GM15510 (cell line): ENCODE data around the gene ACSM6.

Source experiments
- POLR2A ChIP-seq: IDR thresholded peaks from 3 replicates; pipeline ENCODE4 v1.6.1; 2011; ENCODE audit warnings: borderline replicate concordance; ENCODE audit not compliant: insufficient read length; ENCODE audit errors: extremely low read depth

ACSM6 gene, protein sequence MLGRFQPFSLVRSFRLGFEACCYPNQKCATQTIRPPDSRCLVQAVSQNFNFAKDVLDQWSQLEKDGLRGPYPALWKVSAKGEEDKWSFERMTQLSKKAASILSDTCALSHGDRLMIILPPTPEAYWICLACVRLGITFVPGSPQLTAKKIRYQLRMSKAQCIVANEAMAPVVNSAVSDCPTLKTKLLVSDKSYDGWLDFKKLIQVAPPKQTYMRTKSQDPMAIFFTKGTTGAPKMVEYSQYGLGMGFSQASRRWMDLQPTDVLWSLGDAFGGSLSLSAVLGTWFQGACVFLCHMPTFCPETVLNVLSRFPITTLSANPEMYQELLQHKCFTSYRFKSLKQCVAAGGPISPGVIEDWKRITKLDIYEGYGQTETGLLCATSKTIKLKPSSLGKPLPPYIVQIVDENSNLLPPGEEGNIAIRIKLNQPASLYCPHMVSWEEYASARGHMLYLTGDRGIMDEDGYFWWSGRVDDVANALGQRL

DNA sequence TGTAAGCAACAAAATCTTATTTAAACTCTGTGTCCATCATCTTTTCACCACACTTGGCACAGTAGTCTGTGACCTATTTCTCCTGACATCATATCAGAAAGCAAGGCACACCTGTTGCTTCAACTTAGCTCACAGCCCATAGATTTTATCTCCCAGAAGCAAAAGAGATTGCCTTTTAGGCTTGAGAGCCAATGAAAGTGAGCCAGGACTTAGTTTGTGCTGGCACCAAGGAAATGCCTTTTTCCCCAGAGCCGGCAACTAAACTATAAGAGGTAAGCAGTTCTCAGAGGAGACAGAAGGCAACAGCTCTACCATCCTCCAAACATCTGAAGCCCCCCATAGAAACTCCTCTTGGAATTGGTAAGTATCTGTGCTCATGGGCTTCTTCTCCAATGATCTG, at the start of gene ACSM6:
Gene ACSM6, plus strand, starts transcription at position 295 of the 400 bp plus-strand sequence. CDS start 248 bp downstream, outside the sequence.
- TF ChIP-seq POLR2A = no peak

DNA sequence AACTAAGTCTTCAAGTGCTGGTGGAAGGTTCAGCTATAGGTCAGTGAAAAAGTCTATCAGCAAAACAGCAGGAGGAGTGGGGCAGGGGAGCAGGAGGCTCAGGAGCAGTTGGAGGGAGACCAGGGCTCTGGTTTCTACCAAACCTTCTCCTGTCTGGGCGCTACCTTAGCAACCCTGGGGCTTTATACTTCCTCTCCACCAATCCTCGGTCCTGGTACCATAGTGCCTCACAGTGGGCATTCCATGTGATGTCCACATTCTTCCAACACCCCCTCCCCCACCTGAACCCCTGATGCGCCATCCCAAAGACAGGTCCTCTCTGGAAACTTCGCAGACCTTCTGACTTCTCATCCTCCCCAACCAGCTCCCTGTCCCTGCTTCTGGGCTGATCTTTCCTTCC, 25.3 kb upstream of the ACSM6 start:
- TF ChIP-seq POLR2A = no peak

DNA sequence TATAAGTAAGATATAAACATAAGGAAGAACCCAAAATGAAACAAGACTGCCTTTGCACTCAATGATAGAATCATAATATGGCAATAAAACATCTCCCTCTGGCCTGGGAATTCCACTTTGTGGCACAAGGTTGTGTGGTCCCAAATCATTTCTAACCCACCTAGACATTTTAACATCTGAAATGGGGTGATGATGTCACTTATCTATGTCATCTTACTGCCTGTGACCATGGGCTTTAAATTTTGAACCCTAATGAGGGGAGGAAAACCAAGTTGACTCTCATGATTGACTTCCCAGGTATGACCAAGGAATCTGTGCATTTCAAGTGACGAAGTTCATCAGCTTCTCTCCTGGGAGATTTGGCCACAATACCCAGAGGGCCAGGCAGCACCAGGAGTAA, 24.5 kb upstream of the ACSM6 start:
- no peak for TF ChIP-seq POLR2A

- no peak for TF ChIP-seq POLR2A
These were observed 23.2 kb upstream of the ACSM6 start for GRCh38 chr10:95170790-95171189.

- no peak for TF ChIP-seq POLR2A
These were observed 22.7 kb upstream of the ACSM6 start for GRCh38 chr10:95171336-95171735.

- TF ChIP-seq POLR2A = no peak
These were observed 21.2 kb upstream of the ACSM6 start for GRCh38 chr10:95172851-95173250.

DNA sequence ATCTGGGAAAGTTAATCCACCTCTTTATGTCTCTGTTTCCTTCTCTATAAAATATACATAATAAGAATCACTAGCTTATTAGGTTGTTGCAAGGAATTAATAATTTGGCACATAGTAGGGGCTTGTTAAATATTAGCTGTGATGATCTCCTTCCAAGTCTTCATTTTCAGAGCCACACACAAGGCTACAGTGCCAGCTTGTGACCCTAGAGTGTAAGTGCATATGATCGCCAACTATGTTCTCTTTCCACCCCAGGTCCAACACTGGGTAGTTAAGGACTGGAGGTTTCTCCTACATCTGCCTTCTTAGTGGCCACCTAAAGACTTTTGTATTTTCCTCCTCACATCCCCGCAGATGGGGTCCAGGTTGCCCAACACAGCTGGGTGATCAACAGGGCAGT, 17.9 kb upstream of the ACSM6 start:
- TF ChIP-seq POLR2A = no peak

DNA sequence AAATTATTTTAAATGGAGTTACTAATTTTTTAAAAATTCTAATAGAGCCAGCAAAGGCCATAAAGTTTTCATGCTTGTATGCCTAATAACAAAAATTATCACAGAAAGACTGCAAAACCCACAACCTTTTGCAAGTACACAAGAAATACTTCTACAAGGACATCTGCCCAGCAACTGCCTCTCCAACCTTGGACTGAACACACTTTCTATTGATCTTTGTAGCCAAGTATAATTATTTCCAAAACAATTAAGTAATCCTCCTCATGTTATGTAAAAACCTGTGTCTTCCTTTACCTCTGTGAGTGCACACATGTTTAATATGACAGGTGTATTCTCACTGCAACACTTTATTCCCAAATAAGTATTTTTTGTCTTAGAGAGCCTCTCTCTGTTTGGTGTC, 16.6 kb upstream of the ACSM6 start:
- TF ChIP-seq POLR2A = no peak

DNA sequence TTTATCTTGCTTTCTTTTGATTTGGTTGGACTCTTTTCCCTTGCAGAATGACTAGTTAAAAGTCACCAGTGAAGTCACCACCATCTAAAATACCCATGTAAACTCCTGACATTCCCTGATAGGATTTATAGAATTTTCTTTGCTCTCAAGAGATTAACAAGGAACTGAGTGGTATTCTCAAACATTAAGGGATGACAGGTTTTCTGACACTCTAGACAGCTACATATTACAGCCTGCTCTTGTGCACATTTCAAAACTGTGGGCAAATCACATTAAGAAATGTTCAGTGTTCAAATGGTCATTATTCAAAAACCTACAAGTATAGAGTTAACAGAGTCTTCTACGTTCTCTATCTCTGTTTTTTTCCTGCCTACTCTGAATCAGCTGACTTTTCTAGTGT, 15.8 kb upstream of the ACSM6 start:
- no peak for TF ChIP-seq POLR2A

- TF ChIP-seq POLR2A = no peak
These were observed 15.2 kb upstream of the ACSM6 start for GRCh38 chr10:95178797-95179196.

DNA sequence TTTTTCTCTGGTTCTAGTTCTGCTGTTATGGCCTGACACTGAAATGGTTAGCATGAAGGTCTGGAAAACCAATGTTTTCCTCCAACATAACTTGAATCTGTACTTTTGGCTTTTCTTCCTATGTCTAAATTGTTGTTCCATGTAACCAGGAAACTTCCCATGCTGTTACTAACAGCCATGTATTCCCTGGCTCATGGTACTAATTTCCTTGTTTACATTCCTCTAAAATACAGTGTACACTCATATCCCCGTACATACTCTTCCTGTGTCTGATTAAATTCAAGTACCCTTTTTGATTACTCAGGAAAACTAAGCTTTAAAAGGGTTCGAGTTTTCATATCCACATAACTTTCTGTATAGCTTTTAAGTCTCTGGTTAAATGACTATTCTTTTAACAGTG, 12.3 kb upstream of the ACSM6 start:
- no peak for TF ChIP-seq POLR2A

- peak; percentile 50 for TF ChIP-seq POLR2A
These were observed 10.5 kb upstream of the ACSM6 start for GRCh38 chr10:95183271-95184230.

DNA sequence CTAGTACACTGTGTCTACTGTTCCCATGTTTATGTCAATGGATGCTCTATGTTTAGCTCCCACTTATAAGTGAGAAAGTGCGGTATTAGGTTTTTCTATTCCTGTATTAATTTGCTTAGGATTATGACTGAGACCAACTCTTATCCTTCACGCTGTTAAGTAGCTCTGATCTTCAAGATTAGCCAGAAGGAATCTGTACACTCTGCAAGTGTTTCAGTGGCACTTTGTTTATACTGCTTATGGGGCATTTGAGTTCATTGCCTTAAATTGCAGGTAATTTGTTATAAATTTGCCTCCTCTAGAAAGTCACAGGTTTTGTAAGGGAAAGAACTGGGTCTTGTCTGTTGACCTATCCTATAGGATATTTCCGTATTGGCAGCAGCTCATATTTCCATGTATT, 6.4 kb upstream of the ACSM6 start:
- no peak for TF ChIP-seq POLR2A

- TF ChIP-seq POLR2A = no peak
These were observed 5.4 kb upstream of the ACSM6 start for GRCh38 chr10:95188593-95188992.

- TF ChIP-seq POLR2A = no peak
These were observed 2.0 kb downstream of the ACSM6 start for GRCh38 chr10:95196046-95196445.
